Activated CD4-positive, alpha-beta T cell treated with anti-CD3 and anti-CD28 coated beads, Interleukin-2, amount 10 ng/mL, durations not matched to agents 24 days and 14 days (primary cell): ENCODE measurements around the gene RPA3. TPM values are rescaled to one million over a fixed set of nuclear protein-coding genes. Genes with fewer than 3 reads are reported as not detected.
A peak's percentile ranks its signal among the peaks of the same experiment; 100 is the strongest.
"Not testable (repeated sequence)": the region's sequence is repeated elsewhere in the genome, so short reads cannot be mapped to it uniquely, and the experiment has no call there.

Experiments
- DNase-seq: peaks from one replicate; pipeline ENCODE4 v3.0.0; 2022
- H3K27ac Mint-ChIP-seq: one replicate; pipeline ENCODE4 v1.8.0; 2022; ENCODE audit warnings: mild to moderate bottlenecking, mixed read lengths
- H3K27me3 Mint-ChIP-seq: one replicate; pipeline ENCODE4 v1.8.0; 2022; ENCODE audit warnings: mixed read lengths
- H3K36me3 Mint-ChIP-seq: one replicate; pipeline ENCODE4 v1.8.0; 2022; ENCODE audit warnings: low read depth, mild to moderate bottlenecking, mixed read lengths
- H3K4me1 Mint-ChIP-seq: one replicate; pipeline ENCODE4 v1.8.0; 2021; ENCODE audit warnings: mixed read lengths
- H3K4me3 Mint-ChIP-seq: one replicate; pipeline ENCODE4 v1.8.0; 2022; ENCODE audit warnings: mild to moderate bottlenecking, moderate library complexity, mixed read lengths
- H3K9me3 Mint-ChIP-seq: one replicate; pipeline ENCODE4 v1.8.0; 2021; ENCODE audit warnings: mixed read lengths
- intact Hi-C: fragments of 100-400 bp; cut with micrococcal nuclease; formaldehyde crosslinking; loops from one replicate; pipeline ENCODE4 v1.15.1; 2023
- total RNA-seq: library from RNA; stranded (reverse); gene quantifications from 2 replicates; pipeline ENCODE4 v1.2.3, GENCODE V29; 2022

RPA3 gene
- total RNA-seq, 1 donor from 2014 or later, result 93.0 TPM

GRCh38 chr7:7672545-7673239 is 45.7 kb downstream of the RPA3 start:
- intact Hi-C loops, result loop anchor here (2.0 kb wide), 1 partner anchor 462 kb away; no protein-coding TSS in a partner anchor
- no peaks in the 10 kb centered on the region for H3K27me3 Mint-ChIP-seq
- H3K4me3 Mint-ChIP-seq, result peak overlapping the region; percentile 55
- peak overlapping the region; percentile 72 for H3K27ac Mint-ChIP-seq
- peaks cover 29% of the 10 kb centered on the region for H3K4me1 Mint-ChIP-seq
- peaks cover 15% of the 10 kb centered on the region for H3K9me3 Mint-ChIP-seq
- peak; percentile 50 for DNase-seq
- H3K36me3 Mint-ChIP-seq, result peaks cover 30% of the 10 kb centered on the region

GRCh38 chr7:7671361-7671760 is 47.0 kb downstream of the RPA3 start:
- DNase-seq, result peak; percentile 8
- H3K4me3 Mint-ChIP-seq, result peak overlapping the region; percentile 2
- no peaks in the 10 kb centered on the region for H3K27me3 Mint-ChIP-seq
- peaks cover 15% of the 10 kb centered on the region for H3K9me3 Mint-ChIP-seq
- intact Hi-C loops, result loop anchor here (1.0 kb wide), 2 partner anchors 31 to 48 kb away; partner anchors contain the start of gene UMAD1
- peaks cover 27% of the 10 kb centered on the region for H3K36me3 Mint-ChIP-seq
- H3K27ac Mint-ChIP-seq, result peak overlapping the region; percentile 72
- H3K4me1 Mint-ChIP-seq, result peaks cover 29% of the 10 kb centered on the region

- intact Hi-C loops, result no loop called here
- H3K27ac Mint-ChIP-seq, result no peak overlapping the region
- H3K36me3 Mint-ChIP-seq, result peaks cover 23% of the 10 kb centered on the region
- peaks cover 26% of the 10 kb centered on the region for H3K4me1 Mint-ChIP-seq
- H3K4me3 Mint-ChIP-seq, result no peak overlapping the region
- peaks cover 15% of the 10 kb centered on the region for H3K9me3 Mint-ChIP-seq
- H3K27me3 Mint-ChIP-seq, result no peaks in the 10 kb centered on the region
- DNase-seq, result peak; percentile 48
Measured at GRCh38 chr7:7670490-7670889, 47.9 kb downstream of the RPA3 start.

- H3K4me3 Mint-ChIP-seq, result no peak overlapping the region
- H3K9me3 Mint-ChIP-seq, result peaks cover 15% of the 10 kb centered on the region
- intact Hi-C loops, result no loop called here
- H3K36me3 Mint-ChIP-seq, result peaks cover 17% of the 10 kb centered on the region
- H3K4me1 Mint-ChIP-seq, result peaks cover 22% of the 10 kb centered on the region
- no peaks in the 10 kb centered on the region for H3K27me3 Mint-ChIP-seq
- peak; percentile 52 for DNase-seq
- H3K27ac Mint-ChIP-seq, result no peak overlapping the region
Measured at GRCh38 chr7:7668706-7669105, 49.7 kb downstream of the RPA3 start.

- Mint-ChIP-seq H3K36me3 (peaks cover 7% of the 10 kb centered on the region), H3K9me3 (peaks cover 11% of the 10 kb centered on the region), H3K27me3 (no peaks in the 10 kb centered on the region), H3K4me1 (peaks cover 11% of the 10 kb centered on the region), H3K27ac (no peak overlapping the region), H3K4me3 (no peak overlapping the region)
- intact Hi-C loops, result no loop called here
- DNase-seq, result peak; percentile 24
Measured at GRCh38 chr7:7667187-7667586, 51.2 kb downstream of the RPA3 start.

GRCh38 chr7:7665031-7665430 is 53.4 kb downstream of the RPA3 start:
- Mint-ChIP-seq H3K27me3 (no peaks in the 10 kb centered on the region), H3K36me3 (peaks cover 3% of the 10 kb centered on the region), H3K9me3 (peaks cover 6% of the 10 kb centered on the region), H3K4me1 (peaks cover 5% of the 10 kb centered on the region), H3K4me3 (no peak overlapping the region), H3K27ac (no peak overlapping the region)
- DNase-seq, result no peak
- intact Hi-C loops, result no loop called here

- peaks cover 6% of the 10 kb centered on the region for H3K9me3 Mint-ChIP-seq
- no peak overlapping the region for H3K4me3 Mint-ChIP-seq
- peaks cover 5% of the 10 kb centered on the region for H3K4me1 Mint-ChIP-seq
- no peaks in the 10 kb centered on the region for H3K27me3 Mint-ChIP-seq
- DNase-seq, result peak; percentile 26
- no peak overlapping the region for H3K27ac Mint-ChIP-seq
- H3K36me3 Mint-ChIP-seq, result peaks cover 9% of the 10 kb centered on the region
- intact Hi-C loops, result no loop called here
Measured at GRCh38 chr7:7664291-7664690, 54.1 kb downstream of the RPA3 start.

- Mint-ChIP-seq H3K9me3 (peaks cover 7% of the 10 kb centered on the region), H3K36me3 (peaks cover 23% of the 10 kb centered on the region), H3K27ac (no peak overlapping the region), H3K4me3 (no peak overlapping the region), H3K27me3 (no peaks in the 10 kb centered on the region), H3K4me1 (peaks cover 5% of the 10 kb centered on the region)
- intact Hi-C loops, result no loop called here
- DNase-seq, result peak; percentile 43
Measured at GRCh38 chr7:7662527-7662926, 55.9 kb downstream of the RPA3 start.

- intact Hi-C loops, H3K9me3 Mint-ChIP-seq, H3K27ac Mint-ChIP-seq, H3K27me3 Mint-ChIP-seq, DNase-seq, H3K4me3 Mint-ChIP-seq: not testable (repeated sequence)
- H3K4me1 Mint-ChIP-seq, result peaks cover 14% of the 10 kb centered on the region
- peaks cover 31% of the 10 kb centered on the region for H3K36me3 Mint-ChIP-seq
Measured at GRCh38 chr7:7656459-7656858, 61.9 kb downstream of the RPA3 start.

GRCh38 chr7:7654964-7655715 is 63.3 kb downstream of the RPA3 start:
- no peaks in the 10 kb centered on the region for H3K27me3 Mint-ChIP-seq
- H3K9me3 Mint-ChIP-seq, result peaks cover 7% of the 10 kb centered on the region
- H3K4me1 Mint-ChIP-seq, result peaks cover 11% of the 10 kb centered on the region
- H3K4me3 Mint-ChIP-seq, result no peak overlapping the region
- H3K36me3 Mint-ChIP-seq, result peaks cover 28% of the 10 kb centered on the region
- H3K27ac Mint-ChIP-seq, result no peak overlapping the region
- intact Hi-C loops, result no loop called here
- no peak for DNase-seq

- peak; percentile 73 for DNase-seq
- peaks cover 17% of the 10 kb centered on the region for H3K36me3 Mint-ChIP-seq
- H3K9me3 Mint-ChIP-seq, result no peaks in the 10 kb centered on the region
- H3K27ac Mint-ChIP-seq, result no peak overlapping the region
- H3K27me3 Mint-ChIP-seq, result no peaks in the 10 kb centered on the region
- intact Hi-C loops, result no loop called here
- H3K4me1 Mint-ChIP-seq, result peaks cover 11% of the 10 kb centered on the region
- H3K4me3 Mint-ChIP-seq, result no peak overlapping the region
Measured at GRCh38 chr7:7653593-7654187, 64.7 kb downstream of the RPA3 start.

- no peak overlapping the region for H3K4me3 Mint-ChIP-seq
- no peak for DNase-seq
- no peak overlapping the region for H3K27ac Mint-ChIP-seq
- H3K36me3 Mint-ChIP-seq, result peaks cover 10% of the 10 kb centered on the region
- peaks cover 11% of the 10 kb centered on the region for H3K4me1 Mint-ChIP-seq
- intact Hi-C loops, result no loop called here
- no peaks in the 10 kb centered on the region for H3K9me3 Mint-ChIP-seq
- no peaks in the 10 kb centered on the region for H3K27me3 Mint-ChIP-seq
Measured at GRCh38 chr7:7652798-7653540, 65.4 kb downstream of the RPA3 start.

GRCh38 chr7:7651479-7651878 is 66.9 kb downstream of the RPA3 start:
- peaks cover 2% of the 10 kb centered on the region for H3K36me3 Mint-ChIP-seq
- no peaks in the 10 kb centered on the region for H3K27me3 Mint-ChIP-seq
- H3K27ac Mint-ChIP-seq, result no peak overlapping the region
- DNase-seq, result no peak
- peaks cover 13% of the 10 kb centered on the region for H3K4me1 Mint-ChIP-seq
- H3K4me3 Mint-ChIP-seq, result no peak overlapping the region
- no peaks in the 10 kb centered on the region for H3K9me3 Mint-ChIP-seq
- intact Hi-C loops, result no loop called here
